Natural killer cell (primary cell): Measurements from ENCODE around the gene CPLANE1. TPM values are rescaled to one million over a fixed set of nuclear protein-coding genes. Genes with fewer than 3 reads are reported as not detected.

Experiments used
- ATAC-seq, 3 donors: fragments of 150-1000 bp in 2 of 3; fragments of 200-7000 bp in 1 of 3; cut with Tn5 transposase; 1 replicate in 1 of 3; 2 replicates in 2 of 3; pipeline ENCODE4 v1.10.0; 2021; ENCODE audit warnings: mild to moderate bottlenecking in 2 of 3, moderate library complexity in 2 of 3
- DNase-seq, 2 donors: peaks; one replicate each; pipeline versions ENCODE4 v3.0.0 to v3.0.0-alpha.2; 2013 to 2021; ENCODE audit warnings: mixed read lengths in 1 of 2
- H3K27ac ChIP-seq: one replicate; pipeline ENCODE4 v1.5.1; 2013; ENCODE audit warnings: mild to moderate bottlenecking, low read length
- H3K27me3 ChIP-seq: one replicate; pipeline ENCODE4 v1.6.1; 2013; ENCODE audit warnings: low read length; ENCODE audit not compliant: control insufficient read depth, insufficient read depth
- H3K36me3 ChIP-seq: one replicate; pipeline ENCODE4 v1.6.1; 2013; ENCODE audit warnings: low read length; ENCODE audit not compliant: control insufficient read depth, insufficient read depth
- H3K4me1 ChIP-seq: one replicate; pipeline ENCODE4 v1.6.1; 2013; ENCODE audit warnings: low read length; ENCODE audit not compliant: control insufficient read depth, insufficient read depth
- H3K4me3 ChIP-seq: one replicate; pipeline ENCODE4 v1.5.1; 2013; ENCODE audit warnings: low read length
- H3K9me3 ChIP-seq: one replicate; pipeline ENCODE4 v1.6.1; 2013; ENCODE audit warnings: low read length; ENCODE audit not compliant: control insufficient read depth, insufficient read depth
- H3K27ac Mint-ChIP-seq, 2 donors: one replicate each; pipeline ENCODE4 v1.8.0; 2022; ENCODE audit warnings: mild to moderate bottlenecking in 2 of 2, mixed read lengths in 2 of 2, moderate library complexity in 1 of 2
- H3K27me3 Mint-ChIP-seq, 2 donors: one replicate each; pipeline ENCODE4 v1.8.0; 2022; ENCODE audit warnings: low read depth in 2 of 2, mixed read lengths in 2 of 2
- H3K36me3 Mint-ChIP-seq: one replicate; pipeline ENCODE4 v1.8.0; 2022; ENCODE audit warnings: mixed read lengths
- H3K4me1 Mint-ChIP-seq, 2 donors: one replicate each; pipeline ENCODE4 v1.8.0; 2022; ENCODE audit warnings: mixed read lengths in 2 of 2
- H3K4me3 Mint-ChIP-seq: one replicate; pipeline ENCODE4 v1.8.0; 2022; ENCODE audit warnings: mild to moderate bottlenecking, moderate library complexity, mixed read lengths
- H3K9me3 Mint-ChIP-seq, 2 donors: one replicate each; pipeline ENCODE4 v1.8.0; 2022; ENCODE audit warnings: mixed read lengths in 2 of 2
- CTCF ChIP-seq: fragments of 200-600 bp; IDR thresholded peaks from one replicate; pipeline ENCODE4 v1.8.0; 2022; ENCODE audit warnings: antibody characterized with exemption
- WGBS: methylation state at CpG from one replicate; pipeline ENCODE4 v1.1.7; 2013; ENCODE audit warnings: missing lambda C conversion rate; ENCODE audit not compliant: insufficient coverage; 5-methylcytosine and 5-hydroxymethylcytosine counted together
- intact Hi-C: fragments of 100-400 bp; cut with micrococcal nuclease; formaldehyde crosslinking; loops from one replicate; pipeline ENCODE4 v1.14.2; 2022
- total RNA-seq, 4 donors: library from RNA; stranded (reverse); fragments of 120-200 nt in 1 of 4; gene quantifications; one replicate each; pipeline versions ENCODE4 v1.2.3 to v1.2.4, GENCODE V29; 2013 to 2022

Gene CPLANE1
- total RNA-seq, 3 donors from 2014 or later (not counting 1 experiment from before 2014, with no cell fraction given): 19.3 to 24.7 (median 19.4) TPM

GRCh38 chr5:37206736-37207135, 42.4 kb downstream of the CPLANE1 start:
- no peaks in the 10 kb centered on the region for H3K4me1 Mint-ChIP-seq
- 100% methylated on average over 1 of the region's 2 CpGs for WGBS
- H3K9me3 Mint-ChIP-seq: no peaks in the 10 kb centered on the region

GRCh38 chr5:37198842-37199241, 50.3 kb downstream of the CPLANE1 start:
- H3K27me3 ChIP-seq: no peaks in the 10 kb centered on the region
- H3K36me3 ChIP-seq: peaks cover 3% of the 10 kb centered on the region
- H3K4me1 ChIP-seq: peaks cover 7% of the 10 kb centered on the region
- no peak overlapping the region for H3K4me3 ChIP-seq
- no peaks in the 10 kb centered on the region for H3K9me3 ChIP-seq
- DNase-seq (no peak), ATAC-seq (no peak)
- Mint-ChIP-seq H3K4me3 (peak overlapping the region; percentile 25), H3K36me3 (no peaks in the 10 kb centered on the region), H3K27ac (peak overlapping the region in 1 of 2 donors; percentile 86), H3K9me3 (no peaks in the 10 kb centered on the region), H3K4me1 (peaks cover 22 to 25% of the 10 kb centered on the region in 2 donors), H3K27me3 (no peaks in the 10 kb centered on the region)
- intact Hi-C loops: no loop called here
- no peak overlapping the region for H3K27ac ChIP-seq
- no peak for TF ChIP-seq CTCF
- 97% methylated on average over 2 of the region's 2 CpGs for WGBS

More at GRCh38 chr5:37206736-37207135, 42.4 kb downstream of the CPLANE1 start:
- no peak overlapping the region for H3K27ac ChIP-seq
- no peak overlapping the region for H3K27ac Mint-ChIP-seq
- H3K27me3 Mint-ChIP-seq: no peaks in the 10 kb centered on the region
- H3K9me3 ChIP-seq: no peaks in the 10 kb centered on the region
- intact Hi-C loops: no loop called here
- no peak overlapping the region for H3K4me3 ChIP-seq
- ATAC-seq (no peak), DNase-seq (no peak)
- H3K36me3 Mint-ChIP-seq: peaks cover 24% of the 10 kb centered on the region
- H3K27me3 ChIP-seq: no peaks in the 10 kb centered on the region
- H3K36me3 ChIP-seq: peaks cover 2% of the 10 kb centered on the region
- H3K4me1 ChIP-seq: peaks cover 2% of the 10 kb centered on the region
- H3K4me3 Mint-ChIP-seq: no peak overlapping the region
- TF ChIP-seq CTCF: no peak

GRCh38 chr5:37198061-37198460, 51.1 kb downstream of the CPLANE1 start:
- peaks cover 3% of the 10 kb centered on the region for H3K36me3 ChIP-seq
- intact Hi-C loops: no loop called here
- peaks cover 7% of the 10 kb centered on the region for H3K4me1 ChIP-seq
- peak overlapping the region; percentile 81 for H3K27ac ChIP-seq
- no peaks in the 10 kb centered on the region for H3K27me3 ChIP-seq
- WGBS: 10% methylated on average over 3 of the region's 3 CpGs
- H3K9me3 ChIP-seq: no peaks in the 10 kb centered on the region
- peak in 1 of 2 donors; percentile 22 for DNase-seq
- Mint-ChIP-seq H3K27ac (peak overlapping the region; percentile 86), H3K27me3 (no peaks in the 10 kb centered on the region), H3K4me3 (peak overlapping the region; percentile 80), H3K36me3 (no peaks in the 10 kb centered on the region), H3K4me1 (peaks cover 22 to 25% of the 10 kb centered on the region in 2 donors), H3K9me3 (no peaks in the 10 kb centered on the region)
- peak overlapping the region; percentile 19 for H3K4me3 ChIP-seq
- TF ChIP-seq CTCF: no peak
- peak in 2 of 3 donors; percentile 12 to 30 for ATAC-seq
